T-helper 9 cell (primary cell): Measurements from ENCODE around the gene DNAL1.
"Not testable (repeated sequence)": the region's sequence is repeated elsewhere in the genome, so short reads cannot be mapped to it uniquely, and the experiment has no call there.

Experiments
- DNase-seq: peaks from one replicate; pipeline ENCODE4 v3.0.0-alpha.2; 2020

Gene DNAL1

DNA sequence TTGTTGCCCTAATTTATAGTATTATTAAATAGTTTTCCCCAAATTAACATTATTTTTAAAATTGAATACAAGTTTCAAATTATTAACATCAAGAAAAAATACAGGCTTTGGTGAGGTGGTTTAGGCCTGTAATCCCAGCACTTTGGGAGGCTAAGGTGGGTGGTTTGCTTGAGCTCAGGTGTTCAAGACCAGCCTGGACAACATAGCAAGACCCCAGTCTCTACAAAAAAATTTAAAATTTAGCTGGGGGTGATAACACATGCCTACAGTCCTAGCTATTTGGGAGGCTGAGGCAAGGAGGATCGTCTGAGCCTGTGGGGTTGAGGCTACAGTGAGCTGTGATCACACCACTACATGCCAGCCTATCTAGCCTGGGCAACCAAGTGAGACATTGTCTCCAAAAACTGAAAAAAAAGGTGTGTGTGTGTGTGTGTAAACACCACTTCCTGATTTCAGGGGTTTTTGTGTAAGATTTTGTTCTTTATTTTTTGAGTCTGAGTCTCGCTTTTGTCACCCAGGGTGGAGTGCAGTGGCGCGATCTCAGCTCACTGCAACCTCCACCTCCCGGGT is 3.9 kb upstream of the DNAL1 start:
- DNase-seq, result no peak

DNA sequence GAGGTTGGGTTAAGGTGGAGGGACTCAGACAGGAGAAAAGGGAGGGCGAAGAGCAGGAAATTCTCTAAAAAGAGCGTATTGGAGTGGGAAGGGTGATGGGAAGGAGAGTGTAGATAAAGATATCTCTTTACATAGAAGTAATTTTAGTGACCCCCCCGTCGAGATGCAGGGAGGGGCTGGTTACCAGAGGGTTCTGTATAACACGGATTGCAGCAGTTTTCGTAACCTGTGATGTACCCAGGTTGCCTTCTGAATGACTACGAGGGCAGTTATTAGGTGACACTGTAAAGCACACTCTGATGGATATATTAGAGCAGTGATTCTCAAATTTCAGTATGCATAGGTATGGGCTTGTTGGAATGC is 443 bp downstream of the DNAL1 start:
- no peak for DNase-seq

DNA sequence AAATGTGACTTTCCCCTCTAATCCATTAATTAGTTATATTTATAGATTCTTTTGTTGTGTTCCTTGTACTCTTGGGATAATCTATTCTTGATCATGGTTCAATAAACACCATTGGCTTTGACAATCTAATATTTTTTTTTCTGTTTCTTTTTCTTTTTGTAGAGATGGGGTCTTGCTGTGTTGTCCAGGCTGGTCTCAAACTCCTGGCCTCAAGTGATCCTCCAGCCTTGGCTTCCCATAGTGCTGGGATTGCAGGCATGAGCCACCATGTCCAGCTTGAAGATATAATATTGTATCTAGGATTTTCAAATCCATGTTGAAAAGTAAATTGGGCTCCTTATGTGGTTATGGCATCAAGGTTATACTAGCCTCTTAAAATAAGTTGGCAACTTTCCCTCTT is 6.2 kb downstream of the DNAL1 start:
- DNase-seq, result no peak

DNA sequence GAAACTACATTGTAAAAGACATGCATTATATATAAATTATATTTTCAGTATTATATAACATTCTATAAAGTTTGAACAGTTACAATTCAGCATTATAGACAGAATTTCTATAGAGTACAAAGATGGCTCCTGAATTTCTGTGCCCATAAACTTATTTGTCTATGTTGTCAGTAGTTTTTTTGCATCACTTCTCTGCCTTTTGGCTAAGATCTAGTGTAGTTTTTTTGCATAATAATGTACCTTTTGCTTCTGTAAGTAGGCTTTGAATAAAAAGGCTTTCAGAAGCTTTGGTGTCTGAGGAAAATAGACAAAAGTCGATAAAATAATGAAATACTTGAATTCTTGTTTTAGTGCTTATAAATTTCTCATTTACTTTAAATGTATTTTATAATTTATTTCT is 11.1 kb downstream of the DNAL1 start:
- DNase-seq, result no peak

DNA sequence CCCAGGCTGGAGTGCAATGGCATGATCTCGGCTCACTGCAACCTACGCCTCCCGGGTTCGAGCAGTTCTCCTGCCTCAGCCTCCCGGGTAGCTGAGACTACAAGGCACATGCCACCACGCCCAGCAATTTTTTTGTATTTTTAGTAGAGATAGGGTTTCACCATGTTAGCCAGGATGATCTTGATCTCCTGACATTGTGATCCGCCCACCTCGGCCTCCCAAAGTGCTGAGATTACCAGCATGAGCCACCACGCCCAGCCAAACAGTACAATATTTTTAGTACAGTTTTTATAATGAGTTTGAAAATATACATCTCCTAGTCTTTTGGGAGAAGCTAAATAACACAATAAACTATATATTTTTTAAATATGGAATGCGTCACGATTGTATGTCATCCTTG is 14.4 kb downstream of the DNAL1 start:
- DNase-seq, result not testable (repeated sequence)

DNA sequence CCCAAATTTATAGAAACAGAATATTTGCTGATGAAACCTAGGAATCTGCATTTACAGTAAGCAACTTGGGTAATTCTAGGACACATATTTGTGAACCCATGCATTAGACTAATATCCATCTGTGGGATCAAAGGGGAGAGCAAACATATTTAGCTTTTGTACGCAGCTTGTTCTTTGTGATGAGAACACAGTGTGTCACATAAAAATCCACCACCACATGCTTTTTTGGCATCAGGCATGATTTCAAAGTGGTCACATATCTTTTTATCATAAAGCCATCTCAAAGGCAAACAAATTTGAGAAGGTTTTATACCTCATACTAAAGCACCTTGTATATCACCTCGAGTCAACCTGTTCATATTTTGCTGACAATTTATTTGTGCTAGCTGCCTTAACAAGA is 15.7 kb downstream of the DNAL1 start:
- DNase-seq, result no peak

DNA sequence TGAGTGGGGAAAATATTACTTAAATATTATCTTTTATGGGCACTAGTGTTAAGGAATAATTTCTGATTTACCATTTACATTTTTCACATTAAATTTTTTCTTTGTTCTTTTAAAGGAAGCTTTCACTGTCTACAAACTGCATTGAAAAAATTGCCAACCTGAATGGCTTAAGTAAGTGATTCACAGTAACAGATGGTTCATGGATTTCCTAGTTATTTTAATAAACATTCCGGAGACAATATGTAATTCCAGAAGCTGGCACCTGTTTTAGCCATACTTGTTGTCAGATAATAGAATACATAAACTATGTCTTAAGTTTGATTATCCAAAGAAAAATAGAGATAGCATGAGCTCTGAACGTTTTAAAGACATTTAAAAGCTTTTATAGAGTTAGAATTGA is 17.1 kb downstream of the DNAL1 start:
- no peak for DNase-seq

DNA sequence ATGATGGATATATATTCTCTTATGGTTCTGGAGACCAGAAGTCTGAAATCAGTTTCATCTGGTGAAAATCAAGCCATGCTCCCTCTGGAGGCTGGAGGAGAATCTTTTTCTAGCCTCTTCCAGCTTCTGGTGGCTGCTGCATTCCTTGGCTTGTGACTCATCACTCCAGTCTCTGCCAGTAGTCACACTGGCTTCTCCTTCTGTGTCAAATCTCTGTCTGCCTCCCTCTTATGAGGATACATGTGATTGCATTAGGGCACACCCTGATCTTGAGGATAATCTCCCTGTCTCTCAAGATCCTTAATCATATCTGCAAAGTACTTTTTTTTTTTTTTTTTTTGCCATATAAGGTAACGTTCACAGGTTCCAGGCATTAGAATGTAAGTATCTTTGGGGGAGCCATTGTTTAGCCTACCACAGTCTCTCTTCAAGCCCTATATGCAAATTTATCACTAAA is 17.7 kb downstream of the DNAL1 start:
- DNase-seq, result no peak

DNA sequence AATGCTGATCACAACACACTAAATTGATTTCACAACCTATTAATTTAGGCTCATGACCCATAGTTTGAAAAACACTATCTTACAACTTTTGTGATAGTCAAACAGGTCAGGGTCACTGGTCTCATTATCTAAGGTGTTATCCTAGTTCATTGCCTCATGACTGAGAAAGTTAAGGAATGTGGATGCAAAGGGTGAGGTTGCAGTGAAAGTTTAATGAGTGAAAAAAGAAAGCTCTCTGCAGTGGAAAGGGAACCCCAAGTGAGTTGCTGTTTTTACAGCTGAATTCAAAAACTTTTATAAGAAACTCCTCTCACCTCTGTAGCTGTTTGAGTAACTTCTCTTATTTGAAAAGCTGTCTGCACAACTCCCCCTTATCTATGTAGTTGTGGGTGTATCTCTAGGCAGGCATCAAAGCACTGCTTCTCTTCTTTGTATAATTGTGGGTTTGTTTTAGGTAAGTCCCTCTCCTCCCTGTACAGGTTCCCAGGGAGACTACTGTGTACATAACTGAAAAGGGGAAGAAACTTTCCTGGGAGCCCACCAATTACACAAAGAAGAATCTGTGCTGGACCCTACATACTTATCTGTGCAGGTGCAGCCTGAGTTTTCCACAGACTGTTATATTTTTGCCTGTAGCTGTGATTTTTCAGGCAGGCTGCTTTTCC is 18.9 kb downstream of the DNAL1 start:
- no peak for DNase-seq

DNA sequence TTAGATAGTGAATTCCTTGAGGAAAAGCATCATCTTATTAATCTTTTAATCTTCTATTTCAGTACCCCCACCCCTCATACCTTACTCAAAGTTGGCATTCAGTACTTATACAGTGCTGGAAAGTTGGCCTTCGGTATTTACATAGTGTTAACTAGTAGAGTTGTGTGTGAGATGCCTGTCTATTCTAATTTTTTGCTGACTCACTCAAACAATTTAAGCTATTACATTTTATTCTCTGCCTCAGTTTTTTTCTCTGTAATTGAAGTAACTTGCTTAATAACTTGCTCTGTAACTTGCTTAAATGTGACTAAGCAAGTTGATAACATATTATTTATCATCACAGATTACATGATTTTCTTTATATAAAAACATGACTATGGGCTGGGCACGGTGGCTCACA is 20.3 kb downstream of the DNAL1 start:
- DNase-seq, result no peak

DNA sequence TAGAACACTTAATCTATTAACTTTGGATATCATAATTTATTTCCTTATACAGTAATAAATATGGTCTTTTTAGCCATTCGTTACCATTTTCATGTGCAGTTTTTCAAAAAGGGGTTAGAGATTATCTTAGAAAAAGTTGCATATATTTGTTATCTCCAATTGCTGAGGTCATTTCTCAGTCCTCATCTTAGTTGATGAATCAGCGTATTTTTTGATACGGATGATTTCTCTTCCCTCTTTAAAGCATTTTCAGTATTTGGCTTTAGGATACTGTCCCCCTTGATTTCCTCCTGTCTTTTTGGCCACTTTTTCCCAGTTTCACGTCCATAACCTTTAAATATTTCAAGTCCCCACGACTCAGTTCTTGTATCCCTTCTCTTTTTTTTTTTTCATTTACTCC is 21.8 kb downstream of the DNAL1 start:
- no peak for DNase-seq

DNA sequence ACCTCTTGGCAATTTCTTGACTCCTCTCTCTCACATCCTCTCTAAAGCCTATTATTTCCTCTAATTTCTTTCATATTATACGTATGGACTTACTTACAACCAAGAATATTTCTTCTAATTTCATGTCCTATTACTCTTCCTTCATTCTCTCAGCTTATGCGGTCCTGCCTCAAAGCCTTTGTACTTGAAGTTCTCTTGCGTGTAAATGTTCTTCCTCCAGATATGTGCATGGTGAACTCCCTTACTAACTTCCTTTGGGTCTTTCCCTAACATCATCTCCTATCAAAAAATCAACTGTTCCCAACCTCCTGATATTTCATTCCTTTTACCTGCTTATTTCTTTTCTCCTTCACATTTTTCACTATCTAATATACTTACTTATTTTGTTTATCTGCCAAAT is 23.1 kb downstream of the DNAL1 start:
- no peak for DNase-seq

DNA sequence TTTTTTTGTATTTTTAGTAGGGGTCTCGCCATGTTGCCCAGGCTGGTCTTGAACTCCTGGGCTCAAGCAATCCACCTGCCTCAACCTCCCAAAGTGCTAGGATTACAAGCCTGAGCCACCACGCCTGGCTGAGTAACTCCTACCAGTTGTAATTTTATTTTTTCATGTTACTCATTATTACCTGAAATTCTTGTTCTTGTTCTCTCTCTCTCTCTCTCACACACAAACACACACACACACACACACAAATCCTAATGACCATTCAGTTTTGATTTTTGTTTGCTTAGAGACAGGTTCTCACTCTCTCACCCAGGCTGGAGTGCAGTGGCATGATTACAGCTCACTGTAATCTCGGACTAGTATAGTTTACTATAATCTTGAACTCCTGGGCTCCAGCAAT is 30.2 kb downstream of the DNAL1 start:
- no peak for DNase-seq

DNA sequence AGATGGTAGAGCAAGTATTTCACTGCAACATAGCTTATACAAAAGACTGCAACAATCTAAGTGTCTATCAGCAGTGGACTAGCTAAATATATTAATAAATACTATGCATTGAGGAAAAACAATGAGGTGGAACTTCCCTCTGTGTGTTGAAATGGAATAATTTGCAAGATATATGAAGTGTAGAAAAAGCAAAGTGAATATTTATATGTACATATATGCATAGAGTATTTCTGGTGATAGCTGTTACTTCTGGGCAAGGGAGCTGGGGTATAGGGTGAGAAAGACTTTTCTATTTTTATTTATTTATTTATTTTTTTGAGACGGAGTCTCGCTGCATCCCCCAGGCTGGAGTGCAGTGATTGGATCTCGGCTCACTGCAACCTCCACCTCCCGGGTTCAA is 33.9 kb downstream of the DNAL1 start:
- no peak for DNase-seq

DNA sequence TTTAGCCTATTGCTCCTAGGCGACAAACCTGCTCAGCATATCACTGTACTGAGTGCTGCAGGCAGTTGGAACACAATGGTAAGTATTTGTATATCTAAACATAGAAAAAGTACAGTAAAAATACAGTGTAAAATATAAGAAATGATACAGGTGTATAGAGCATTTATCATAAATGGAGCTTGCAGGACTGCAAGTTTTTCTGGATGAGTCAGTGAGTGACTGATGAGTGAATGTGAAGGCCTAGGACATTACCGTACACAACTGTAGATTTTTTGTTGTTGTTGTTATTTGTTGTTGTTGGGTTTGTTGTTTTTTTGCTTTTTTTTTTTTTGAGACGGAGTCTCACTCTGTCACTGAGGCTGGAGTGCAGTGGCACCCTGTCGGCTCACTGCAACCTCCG is 36.0 kb downstream of the DNAL1 start:
- no peak for DNase-seq

DNA sequence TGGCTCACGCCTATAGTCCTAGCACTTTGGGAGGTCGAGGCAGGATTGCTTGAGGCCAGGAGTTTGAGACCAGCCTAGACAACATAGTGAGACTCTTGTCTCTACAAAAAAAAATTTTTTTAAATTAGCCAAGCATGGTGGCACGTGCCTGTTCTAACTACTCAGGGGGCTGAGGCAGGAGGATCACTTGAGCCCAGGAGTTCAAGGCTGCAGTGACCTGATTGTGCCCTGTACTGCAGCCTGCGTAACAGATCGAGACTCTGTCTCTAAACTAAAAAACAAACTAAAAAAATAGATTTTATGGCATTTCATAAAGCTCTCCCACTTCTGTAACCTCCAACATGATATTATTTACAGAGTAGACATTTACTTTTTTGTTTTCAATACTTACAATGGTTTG is 39.8 kb downstream of the DNAL1 start:
- DNase-seq, result no peak

DNA sequence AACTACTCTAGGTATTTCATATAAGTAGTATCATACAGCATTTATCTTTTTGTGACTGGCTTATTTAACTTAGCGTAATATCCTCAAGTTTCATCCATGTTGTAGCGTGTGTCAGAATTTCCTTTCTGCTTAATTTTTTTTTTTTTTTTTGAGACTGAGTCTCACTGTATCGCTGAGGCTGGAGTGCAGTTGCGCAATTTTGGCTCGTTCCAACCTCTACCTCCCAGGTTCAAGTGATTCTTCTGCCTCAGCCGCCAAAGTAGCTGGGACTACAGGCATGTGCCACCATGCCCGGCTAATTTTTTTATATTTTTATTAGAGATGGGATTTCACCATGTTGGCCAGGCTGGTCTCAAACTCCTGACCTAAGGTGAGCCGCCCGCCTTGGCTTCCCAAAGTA is 40.5 kb downstream of the DNAL1 start:
- no peak for DNase-seq

DNA sequence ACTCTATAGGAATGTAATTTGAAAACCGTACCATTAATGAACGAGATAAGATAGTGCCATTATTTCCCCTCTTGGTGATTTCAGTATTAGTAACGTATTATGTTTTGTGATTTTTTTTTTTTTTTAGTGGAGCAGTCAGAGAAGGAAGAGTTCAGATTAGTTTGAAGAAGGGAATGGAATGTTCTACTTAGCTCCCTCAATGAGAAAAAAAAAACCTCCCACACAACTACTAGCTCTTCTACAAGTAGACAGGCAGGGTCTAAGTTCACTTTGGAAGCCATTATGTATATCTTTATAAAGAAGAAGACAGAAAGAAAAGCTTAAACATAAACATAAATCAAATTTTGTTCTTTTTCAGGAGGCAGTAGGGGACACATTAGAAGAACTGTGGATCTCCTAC is 42.1 kb downstream of the DNAL1 start:
- DNase-seq, result no peak

DNA sequence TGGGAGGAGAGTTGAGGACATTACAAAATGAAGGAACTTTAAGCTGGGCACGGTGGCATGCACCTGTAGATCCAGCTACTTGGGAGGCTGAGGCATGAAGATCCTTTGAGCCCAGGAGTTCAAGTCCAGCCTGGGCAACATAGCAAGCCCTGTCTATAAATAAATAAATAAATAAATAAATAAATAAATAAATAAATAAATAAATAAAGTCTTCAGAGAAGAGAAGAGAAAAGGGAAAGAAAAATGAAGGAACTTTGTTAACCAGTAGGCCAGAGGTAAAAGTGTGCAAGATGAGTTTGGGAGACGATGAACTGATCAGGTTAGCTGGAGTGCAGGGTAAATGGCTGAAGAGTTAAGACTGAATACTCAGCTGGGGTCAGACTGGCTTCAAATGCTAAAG is 49.3 kb downstream of the DNAL1 start:
- no peak for DNase-seq

DNA sequence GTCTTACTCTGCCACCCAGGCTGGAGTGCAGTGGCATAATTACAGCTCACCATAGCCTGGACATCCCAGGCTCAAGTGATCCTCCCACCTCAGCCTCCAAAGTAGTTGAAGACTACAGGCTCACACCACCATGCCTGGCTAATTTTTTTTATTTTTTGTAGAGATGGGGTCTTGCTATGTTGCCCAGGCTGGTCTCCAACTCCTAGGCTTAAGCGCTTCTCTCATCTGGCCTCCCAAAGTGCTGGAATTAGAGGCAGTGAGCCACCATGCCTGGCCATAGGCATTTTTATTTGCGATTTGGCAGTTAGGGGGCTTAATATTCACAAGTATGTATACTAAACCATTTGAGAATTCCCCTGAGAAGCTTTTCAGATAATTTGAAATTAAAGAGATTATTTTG is 50.3 kb downstream of the DNAL1 start:
- DNase-seq, result no peak

DNA sequence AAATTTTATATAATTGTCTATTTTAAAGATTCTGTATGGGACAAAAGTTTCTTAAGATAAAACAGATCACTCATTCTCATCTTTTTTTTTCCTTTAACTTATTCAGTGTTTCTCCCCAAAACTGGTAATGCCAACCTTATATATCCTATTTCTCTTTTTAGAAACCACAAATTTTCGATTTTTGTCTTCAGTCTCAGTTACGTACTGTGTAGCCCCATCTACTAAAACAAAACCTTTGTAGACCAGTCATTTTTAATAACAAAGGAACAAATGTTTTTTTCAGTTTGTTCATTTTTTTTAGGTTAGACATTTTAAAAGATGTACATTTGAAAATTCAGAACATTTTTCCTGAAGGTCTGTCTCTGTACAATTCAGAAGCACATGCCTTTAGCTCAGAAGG is 51.2 kb downstream of the DNAL1 start:
- no peak for DNase-seq

DNA sequence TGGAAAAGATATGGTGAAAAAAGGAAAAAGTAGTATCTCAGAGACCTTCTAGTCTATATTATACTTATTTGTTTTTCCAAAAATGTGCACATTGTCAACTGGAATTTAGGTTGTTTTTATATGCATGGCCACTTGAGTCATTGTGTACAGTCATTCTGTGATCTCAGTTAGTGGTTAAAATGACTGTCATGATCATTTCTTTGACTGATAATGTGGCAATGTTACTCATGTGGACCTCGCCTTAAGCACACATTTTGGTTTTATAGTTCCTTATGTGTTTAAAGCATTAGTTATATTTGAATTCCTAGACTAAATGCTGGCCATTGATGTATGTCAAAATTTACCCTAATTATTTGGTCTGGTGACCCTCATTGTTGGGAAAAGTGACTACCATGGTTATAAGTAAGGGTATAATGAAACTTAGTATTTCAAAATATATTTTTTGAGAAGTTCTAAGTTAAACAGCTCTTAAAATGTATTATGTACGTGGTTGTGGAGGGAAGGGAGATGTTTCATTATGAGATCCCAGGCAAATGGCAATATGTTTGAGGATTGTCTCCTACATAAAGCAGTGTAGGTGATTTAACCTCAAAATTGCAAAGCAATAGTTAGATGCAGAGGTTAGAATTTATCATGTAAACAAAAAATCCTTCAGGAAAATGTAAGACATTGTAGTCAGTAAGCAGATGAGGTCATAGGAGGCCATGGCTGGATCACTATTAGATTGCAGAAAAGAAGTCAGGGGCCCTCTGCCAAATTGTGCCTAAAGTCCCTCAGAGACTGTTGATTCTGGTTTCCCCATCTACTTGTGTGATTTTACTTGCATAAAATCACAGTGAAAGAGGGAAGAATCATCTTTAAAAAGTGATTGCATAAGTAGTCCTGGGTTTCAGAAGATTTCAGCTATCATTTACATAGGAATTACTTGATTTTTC is 51.9 kb downstream of the DNAL1 start:
- no peak for DNase-seq

DNA sequence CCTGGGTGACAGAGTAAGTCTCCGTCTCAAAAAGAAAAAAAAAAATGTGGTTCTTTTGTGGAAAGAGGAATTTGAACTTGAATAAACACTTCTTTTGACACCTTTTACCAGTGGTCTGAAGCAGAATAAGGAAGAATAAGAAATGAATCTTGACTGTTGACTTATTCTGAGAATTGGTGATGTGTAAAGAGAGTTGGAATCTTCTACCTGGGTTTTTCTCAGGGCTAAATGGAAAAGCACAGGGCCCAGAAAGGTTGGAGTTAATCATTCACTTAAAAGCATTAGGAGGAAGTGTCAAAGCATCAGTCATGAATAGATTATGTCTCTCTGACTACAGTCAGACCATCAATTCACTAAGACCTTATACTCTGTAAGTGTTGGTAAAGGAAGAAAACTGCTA is 55.5 kb downstream of the DNAL1 start:
- no peak for DNase-seq

DNA sequence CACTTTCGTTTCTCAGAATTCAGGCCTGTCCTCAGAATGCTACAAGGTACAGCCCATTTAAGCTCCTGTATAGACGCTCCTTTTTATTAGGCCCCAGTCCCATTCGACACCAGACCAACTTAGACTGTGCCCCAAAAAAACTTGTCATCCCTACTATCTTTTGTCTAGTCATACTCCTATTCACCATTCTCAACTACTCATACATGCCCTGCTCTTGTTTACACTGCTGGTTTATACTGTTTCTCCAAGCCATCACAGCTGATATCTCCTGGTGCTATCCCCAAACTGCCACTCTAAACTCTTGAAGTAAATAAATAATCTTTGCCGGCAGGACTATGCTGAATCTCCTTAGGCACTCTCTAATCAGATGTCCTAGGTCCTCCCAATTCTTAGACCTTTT is 63.3 kb downstream of the DNAL1 start:
- DNase-seq, result not testable (repeated sequence)
